Astrocyte (in vitro differentiated cells and primary cell): ENCODE results near the gene CAVIN1.

Experiments
- EZH2 ChIP-seq: IDR thresholded peaks from 2 replicates; pipeline ENCODE4 v1.6.1; 2012; ENCODE audit warnings: mild to moderate bottlenecking, low read length, inconsistent platforms; ENCODE audit not compliant: insufficient read depth
- TF ChIP-seq, protein P1 (sequence below): IDR thresholded peaks from 2 replicates; pipeline ENCODE4 v1.5.1; 2011; ENCODE audit warnings: low read depth, mild to moderate bottlenecking, inconsistent platforms, low read length, moderate library complexity; ENCODE audit not compliant: insufficient read depth

DNA sequence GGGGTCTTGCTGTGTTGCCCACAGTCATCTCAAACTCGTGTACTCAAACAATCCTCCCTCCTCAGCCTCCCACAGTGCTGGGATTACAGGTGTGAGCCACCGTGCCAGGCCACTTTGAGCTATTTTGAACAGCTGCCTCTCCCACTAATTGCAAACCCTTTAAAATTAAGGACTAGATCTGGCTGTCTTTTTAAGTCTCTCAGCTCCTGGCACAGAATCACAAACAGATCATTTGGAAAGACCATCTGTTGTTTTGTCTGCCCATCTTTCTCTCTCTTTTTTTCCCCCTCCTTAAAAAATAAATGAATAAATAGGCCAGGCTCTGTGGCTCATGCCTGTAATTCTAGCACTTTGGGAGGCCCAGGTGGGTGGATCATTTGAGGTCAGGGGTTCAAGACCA, 23.9 kb downstream of the CAVIN1 start:
- TF ChIP-seq, protein P1, sequence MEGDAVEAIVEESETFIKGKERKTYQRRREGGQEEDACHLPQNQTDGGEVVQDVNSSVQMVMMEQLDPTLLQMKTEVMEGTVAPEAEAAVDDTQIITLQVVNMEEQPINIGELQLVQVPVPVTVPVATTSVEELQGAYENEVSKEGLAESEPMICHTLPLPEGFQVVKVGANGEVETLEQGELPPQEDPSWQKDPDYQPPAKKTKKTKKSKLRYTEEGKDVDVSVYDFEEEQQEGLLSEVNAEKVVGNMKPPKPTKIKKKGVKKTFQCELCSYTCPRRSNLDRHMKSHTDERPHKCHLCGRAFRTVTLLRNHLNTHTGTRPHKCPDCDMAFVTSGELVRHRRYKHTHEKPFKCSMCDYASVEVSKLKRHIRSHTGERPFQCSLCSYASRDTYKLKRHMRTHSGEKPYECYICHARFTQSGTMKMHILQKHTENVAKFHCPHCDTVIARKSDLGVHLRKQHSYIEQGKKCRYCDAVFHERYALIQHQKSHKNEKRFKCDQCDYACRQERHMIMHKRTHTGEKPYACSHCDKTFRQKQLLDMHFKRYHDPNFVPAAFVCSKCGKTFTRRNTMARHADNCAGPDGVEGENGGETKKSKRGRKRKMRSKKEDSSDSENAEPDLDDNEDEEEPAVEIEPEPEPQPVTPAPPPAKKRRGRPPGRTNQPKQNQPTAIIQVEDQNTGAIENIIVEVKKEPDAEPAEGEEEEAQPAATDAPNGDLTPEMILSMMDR: no peak
- no peak for TF ChIP-seq EZH2
